Activated CD8-positive, alpha-beta memory T cell treated with anti-CD3 and anti-CD28 coated beads, Interleukin-2, amount 50 U/mL, for 24 hours (primary cell): Measurements from ENCODE around the gene SPATA31D1.
"Not testable (repeated sequence)": the region's sequence is repeated elsewhere in the genome, so short reads cannot be mapped to it uniquely, and the experiment has no call there.

Source experiments
- DNase-seq: peaks from one replicate; pipeline ENCODE4 v3.0.0-alpha.2; 2020; ENCODE audit errors: extremely low read depth

The SPATA31D1 gene

DNA sequence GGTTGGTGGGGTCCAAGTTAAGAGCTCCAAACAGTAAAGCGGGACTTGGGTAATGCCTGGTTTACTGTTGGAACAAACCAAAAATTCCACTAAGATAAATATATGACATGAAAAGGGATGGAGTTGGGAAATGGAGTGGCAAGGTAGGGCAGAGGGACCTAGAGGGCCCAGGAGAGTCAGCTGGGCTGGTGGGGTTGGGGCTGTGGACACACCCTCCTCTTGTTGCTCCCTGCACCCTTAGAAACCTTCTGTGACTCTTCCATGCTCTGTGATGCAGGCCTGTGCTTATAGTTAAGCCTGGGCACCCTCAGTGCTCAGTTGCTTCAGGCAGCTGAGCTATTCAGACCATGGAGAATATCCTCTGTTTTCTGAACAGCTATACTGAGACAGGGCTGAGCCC lies at the start of gene SPATA31D1:
Gene SPATA31D1 (plus strand): TSS at position 301 of the 400 bp plus-strand sequence. CDS start 47 bp downstream, at position 348.
- DNase-seq = not testable (repeated sequence)

DNA sequence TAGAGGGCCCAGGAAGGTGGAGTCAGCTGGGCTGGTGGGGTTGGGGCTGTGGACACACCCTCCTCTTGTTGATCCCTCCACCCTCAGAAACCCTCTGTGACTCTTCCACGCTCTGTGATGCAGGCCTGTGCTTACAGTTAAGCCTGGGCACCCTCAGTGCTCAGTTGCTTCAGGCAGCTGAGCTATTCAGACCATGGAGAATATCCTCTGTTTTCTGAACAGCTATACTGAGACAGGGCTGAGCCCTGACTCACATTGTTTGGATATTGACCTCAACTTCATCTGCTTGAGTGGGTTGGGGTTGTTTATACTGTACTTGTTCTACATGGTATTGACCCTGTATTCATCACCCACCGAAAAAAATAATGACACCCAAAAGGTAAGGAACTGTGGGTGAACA lies 45.2 kb upstream of the SPATA31D1 start, which contains the start of gene SPATA31D3:
Gene SPATA31D3 (plus strand): TSS at position 108 of the 400 bp plus-strand sequence. CDS start 86 bp downstream, at position 194.
- not testable (repeated sequence) for DNase-seq

DNA sequence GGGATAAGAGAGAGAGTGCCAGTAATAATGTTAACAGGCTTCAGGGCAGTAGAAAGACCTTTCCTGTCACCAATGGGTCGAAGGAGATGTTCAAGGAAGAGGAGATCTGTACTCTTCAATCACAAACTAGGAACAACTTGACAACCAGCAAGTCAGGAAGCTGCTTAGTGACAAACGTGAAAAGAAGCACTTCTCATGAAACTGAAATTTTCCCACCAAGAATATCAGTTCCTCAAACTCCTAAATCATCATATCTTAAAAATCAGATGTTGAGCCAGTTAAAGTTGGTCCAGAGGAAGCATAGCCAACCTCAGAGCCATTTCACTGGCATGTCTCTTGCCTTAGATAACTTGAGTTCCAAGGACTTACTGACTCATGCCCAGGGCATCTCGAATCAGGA lies 39.9 kb upstream of the SPATA31D1 start:
- DNase-seq = not testable (repeated sequence)

- no peak for DNase-seq
Observed at GRCh38 chr9:81953096-81953495, 35.5 kb upstream of the SPATA31D1 start.

DNA sequence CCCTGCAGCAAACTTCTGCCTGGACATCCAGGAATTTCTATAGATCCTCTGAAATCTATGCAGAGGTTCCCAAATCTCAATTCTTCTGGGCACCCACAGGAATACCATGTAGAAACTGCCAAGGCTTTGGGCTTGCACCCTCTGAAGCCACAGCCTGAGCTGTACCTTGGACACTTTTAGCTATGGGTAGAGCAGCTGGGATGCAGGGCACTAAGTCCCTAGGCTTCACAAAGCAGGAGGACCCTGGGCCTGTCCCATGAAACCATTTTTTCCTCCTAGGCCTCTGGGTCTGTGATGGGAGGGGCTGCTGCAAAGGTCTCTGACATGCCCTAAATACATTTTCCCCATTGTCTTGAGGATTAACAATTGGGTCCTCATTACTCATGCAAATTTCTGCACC lies 32.9 kb upstream of the SPATA31D1 start:
- no peak for DNase-seq

DNA sequence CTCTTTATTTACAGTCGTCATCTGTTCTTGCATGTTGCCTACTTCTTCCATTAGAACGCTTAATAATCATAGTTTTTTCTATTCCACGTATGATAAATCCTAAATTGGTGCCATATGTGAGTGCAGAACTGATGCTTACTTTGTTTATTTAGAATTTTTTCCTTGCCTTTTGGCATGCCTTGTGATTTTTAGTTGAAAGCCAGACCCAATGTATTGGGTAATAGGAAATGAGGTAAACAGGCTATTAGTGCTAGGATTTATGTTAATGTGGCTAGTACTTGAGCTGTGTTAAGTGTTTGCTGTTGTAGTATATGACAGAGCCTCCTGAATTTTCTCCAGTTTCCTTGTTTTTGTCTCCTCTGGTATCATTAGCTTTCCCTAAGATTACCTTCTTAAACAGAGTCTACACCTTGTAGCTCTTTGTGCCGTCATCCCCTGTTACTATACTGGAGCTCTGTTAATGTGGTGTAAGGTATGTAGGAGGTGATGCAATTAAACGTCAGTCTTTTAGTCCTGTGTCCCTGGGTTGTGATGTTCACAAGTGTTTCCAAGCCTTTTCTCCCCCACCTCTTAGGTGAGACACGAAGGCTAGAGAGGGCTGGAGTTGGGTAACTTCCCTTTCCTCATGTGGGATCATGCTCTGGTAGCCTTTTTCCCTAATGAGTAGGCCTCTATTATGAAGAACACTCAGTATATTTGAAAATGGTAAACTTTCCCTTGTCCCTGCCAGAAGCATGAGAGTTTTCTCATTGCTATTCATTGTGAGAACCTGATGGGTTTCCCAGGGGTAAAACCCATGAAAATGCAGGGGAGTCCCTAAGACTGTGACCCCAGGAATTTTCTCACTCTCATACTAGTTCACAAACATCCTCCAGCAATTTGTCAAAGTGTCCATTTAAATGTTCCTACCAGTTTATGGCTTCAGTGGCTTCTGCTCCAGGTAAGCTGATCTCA lies 24.1 kb upstream of the SPATA31D1 start:
- no peak for DNase-seq

GRCh38 chr9:81968026-81968425 lies 20.5 kb upstream of the SPATA31D1 start:
- DNase-seq = no peak

- no peak for DNase-seq
Observed at GRCh38 chr9:81969971-81970370, 18.6 kb upstream of the SPATA31D1 start.

GRCh38 chr9:81971727-81972126 lies 16.8 kb upstream of the SPATA31D1 start:
- no peak for DNase-seq

DNA sequence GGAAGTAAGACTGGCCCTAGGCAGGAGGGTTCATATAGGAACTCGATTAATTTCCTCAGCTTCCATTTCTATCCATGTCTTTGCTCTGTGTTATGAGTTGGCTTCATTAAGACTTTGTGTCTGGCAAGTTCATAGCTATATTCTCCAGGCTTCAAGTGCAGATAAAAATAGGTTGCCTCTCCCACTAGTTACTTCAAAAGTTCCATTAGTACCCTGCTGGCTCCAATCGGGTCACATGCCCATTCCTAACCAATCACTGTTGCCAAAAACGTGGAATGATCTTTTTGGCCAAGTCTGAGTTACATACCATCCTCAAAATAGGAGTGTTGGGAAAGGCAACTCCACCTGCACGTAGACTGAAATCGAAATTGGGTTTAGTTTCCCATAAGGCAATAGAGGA lies 13.8 kb upstream of the SPATA31D1 start:
- no peak for DNase-seq

- DNase-seq = no peak
Observed at GRCh38 chr9:81976351-81976750, 12.2 kb upstream of the SPATA31D1 start.

DNA sequence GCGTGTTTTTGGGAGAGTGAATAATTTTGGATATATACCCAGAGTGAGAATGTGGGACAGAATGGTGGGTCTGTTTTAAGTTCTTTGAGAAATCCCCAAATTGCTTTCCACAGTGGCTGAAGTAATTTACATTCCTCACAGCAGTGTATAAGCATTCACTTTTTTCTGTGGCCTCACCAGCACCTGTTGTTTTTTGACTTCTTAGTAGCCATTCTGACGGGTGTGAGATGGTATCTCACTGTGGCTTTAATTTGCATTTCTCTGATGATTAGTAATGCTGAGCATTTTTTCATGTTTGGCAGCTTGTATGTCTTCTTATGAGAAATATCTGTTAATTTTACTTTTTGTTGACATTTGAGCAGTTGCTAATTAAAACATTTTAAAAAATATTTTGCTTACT lies 9.4 kb upstream of the SPATA31D1 start:
- no peak for DNase-seq

- DNase-seq = no peak
Observed at GRCh38 chr9:81980568-81980967, 8.0 kb upstream of the SPATA31D1 start.

DNA sequence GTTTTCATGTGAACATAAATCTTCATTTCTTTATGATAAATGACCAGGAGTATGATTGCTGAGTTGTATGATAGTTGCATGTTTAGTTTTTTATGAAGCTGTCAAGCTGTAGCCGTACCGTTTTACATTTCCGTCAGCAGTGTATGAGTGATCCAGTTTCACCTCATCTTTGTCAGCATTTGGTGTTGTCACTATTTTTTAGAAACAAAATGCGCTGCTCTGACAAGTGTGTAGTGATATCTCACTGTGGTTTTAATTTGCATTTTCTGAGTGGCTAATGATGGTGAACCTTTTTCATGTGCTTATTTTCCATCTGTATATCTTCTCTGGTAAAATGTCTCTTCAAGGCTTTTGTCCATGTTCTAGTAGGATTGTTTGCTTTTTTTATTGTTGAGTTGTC lies 6.7 kb upstream of the SPATA31D1 start:
- no peak for DNase-seq

DNA sequence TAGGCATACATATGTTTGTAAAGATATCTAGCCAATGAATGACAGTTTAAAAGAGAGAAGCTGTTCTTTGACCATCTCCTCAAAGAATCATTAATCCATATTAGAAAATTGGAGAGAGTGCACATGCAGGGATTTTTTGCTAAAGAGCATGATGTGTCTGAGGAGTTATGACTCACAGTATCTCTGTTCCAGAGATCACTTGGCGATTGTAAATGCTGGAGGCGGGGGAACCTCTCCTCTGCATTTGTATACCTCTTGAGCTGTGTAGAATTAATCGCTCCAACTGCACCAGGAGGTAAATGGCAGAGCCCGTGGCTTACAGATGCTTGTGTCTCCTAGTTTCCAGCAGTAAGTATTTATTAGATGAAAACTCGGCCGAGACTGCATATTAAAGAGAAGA lies 3.6 kb upstream of the SPATA31D1 start:
- no peak for DNase-seq

DNA sequence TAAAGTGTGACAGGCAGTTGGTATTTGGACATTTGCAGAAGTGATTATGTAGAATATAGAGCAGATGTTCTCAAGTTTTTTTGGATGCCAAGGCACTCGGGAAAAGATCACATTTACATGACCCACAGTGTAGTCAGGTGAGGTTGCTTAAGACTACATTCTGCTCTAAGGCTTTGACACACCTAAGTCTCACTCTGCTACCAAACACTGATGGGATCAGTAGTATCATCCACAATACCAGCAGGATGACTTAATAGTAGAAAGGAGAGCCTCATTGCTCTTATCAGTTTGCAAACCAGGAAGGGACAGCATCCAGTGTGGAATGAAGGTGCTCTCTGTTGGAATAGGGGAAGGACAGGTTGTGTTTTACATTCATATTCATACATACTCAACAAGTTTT lies 2.5 kb upstream of the SPATA31D1 start:
- no peak for DNase-seq

DNA sequence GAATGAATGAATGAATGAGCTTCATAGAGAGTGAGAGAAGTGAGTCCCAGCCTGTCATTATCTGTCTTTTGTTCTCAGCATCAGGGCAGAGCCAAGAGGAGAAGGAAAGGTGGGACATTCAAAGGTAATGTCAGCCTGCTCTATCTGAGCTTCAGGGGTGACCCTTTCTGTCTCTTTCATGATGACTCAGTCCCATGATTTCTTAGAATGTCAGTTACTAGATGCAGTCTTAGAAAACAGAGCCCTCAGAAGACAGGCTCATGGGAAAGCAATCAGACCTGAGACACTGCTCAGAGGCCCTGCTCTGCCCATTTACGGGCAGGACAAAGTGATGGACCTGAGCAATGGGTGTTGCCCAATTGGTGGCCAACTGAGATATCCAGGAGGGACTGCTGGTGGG lies 1.1 kb downstream of the SPATA31D1 start:
- DNase-seq = no peak

DNA sequence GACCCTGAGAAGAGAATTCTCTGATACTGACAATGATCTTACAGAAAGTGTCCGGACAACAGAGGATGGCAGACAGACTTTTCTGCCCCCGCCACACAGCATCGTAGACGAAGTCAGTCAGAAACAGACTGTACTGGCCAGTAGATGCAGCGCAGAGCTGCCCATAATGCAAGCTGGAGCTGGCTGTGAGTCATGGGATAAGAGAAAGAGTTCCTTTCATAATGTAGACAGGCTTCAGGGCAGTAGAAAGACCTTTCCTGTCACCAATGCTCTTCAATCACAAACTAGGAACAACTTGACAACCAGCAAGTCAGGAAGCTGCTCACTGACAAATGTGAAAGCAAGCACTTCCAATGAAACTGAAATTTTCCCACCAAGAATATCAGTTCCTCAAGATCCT lies 5.1 kb downstream of the SPATA31D1 start:
- no peak for DNase-seq

DNA sequence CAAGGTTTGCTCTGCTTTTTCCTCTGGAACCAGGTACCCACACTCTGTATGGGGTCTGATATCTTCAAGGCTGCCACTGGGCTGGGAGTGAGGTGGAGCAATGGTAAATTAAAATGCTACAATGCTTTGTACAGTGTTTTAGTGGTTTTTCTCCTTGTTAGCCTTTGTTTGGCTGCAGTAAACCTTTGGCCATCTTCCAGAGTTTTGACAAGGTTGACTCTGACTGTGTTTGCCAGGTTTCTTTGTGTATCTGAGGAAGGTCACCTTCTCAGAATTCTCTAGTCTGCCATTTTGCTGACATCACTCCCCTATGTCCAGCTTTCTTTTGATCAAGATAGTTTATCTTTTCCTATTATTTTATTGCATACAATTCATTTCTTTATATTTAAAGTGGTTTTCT lies 11.2 kb downstream of the SPATA31D1 start:
- no peak for DNase-seq

DNA sequence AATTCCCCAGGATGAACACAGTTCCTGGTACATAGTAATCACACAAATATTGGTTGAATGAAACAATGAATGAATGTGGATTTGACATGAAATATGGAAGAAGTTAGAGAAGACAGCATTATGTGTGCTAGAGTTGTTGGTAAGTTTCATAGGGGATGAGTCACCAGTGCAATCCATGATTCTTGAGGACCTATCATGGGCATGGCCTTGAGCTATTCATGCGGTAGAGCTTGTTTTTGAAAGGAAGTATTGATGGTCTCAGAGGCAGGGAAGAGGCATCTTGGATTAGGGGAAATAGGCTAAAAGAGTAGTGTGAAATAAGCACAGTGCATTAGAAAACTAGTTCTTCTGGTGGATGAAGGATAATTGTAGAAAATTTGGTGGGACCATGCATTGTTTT lies 22.1 kb downstream of the SPATA31D1 start:
- DNase-seq = no peak

DNA sequence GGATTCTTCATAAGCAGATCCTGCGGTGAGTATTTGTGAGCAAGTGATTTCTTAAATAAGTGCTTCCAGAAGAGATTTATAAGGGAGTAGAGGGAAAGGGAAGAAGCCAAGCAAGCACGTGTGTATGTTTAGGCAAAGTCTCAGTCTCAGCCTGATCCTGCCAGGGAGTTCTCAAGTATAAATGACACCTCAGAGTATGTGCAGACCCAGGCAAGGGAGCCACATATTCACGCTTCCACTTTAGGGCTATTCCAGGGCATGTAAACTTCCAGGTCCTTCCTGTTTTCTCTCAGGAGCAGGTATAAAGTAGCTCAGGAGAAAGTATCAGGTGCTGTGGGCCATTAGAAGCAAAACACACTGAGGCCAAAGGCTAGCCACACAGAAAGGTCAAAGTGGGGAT lies 22.6 kb downstream of the SPATA31D1 start:
- DNase-seq = no peak

DNA sequence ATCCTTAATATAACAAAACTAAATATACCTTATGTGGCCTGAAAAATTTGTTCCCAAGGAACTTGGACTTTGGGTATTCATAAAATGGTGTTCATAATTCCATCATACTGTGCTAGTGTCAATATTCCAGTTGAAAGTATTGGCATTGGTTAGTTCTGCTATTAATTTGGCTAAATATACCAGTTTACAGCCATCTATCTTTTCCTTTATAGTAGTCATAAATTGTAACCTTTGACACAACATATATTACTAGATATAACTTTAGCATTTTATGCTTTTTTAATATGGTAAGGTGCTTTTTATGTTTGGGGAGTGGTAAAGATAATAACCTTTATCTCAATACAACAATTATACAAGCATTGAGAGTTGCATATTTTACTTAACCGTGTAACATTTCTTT lies 23.7 kb downstream of the SPATA31D1 start:
- no peak for DNase-seq

DNA sequence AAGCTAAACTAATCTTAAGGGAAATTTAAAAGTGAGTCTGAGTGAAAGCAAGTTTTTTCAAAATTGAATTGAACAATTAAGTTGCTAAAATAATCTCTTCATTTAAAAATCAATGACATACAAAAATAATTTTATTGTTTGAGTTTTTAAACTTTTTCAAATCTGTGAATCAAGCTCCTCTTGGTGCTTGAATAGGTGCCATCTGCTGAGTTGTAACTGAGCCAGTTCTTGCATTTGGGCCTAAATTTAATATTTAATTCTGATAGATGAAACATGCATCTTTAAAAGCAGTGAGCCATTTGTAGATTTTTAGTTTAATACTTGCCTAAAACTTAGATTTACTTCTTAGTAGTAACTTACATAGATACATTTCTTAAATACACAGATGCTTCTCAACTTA lies 31.8 kb downstream of the SPATA31D1 start:
- DNase-seq = no peak

DNA sequence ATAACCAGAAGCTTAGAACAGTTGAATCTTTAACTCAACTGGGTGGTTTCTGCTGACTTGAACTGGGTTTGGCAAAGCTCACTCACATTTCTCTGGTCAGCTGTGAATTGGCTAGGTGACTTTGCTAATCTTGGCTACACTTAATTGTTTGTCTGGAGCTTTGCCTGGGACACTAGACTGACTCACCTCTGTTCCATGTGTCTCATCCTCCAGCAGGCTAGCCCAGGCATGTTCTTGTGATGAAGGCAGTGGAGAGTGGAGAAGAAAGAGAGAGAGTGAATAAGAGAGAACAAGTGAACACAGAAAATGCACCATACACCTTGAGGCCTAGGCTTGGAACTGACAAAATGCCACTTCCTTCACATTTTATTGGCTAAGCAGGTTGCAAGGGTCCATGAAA lies 32.6 kb downstream of the SPATA31D1 start:
- no peak for DNase-seq
